Glomerular visceral epithelial cell (primary cell): ENCODE data around the gene MRPL37.
A peak's percentile ranks its signal among the peaks of the same experiment; 100 is the strongest.

ENCODE experiments used
- DNase-seq: peaks from one replicate; pipeline ENCODE4 v3.0.0-alpha.2; 2016; ENCODE audit errors: extremely low spot score

Gene MRPL37

DNA sequence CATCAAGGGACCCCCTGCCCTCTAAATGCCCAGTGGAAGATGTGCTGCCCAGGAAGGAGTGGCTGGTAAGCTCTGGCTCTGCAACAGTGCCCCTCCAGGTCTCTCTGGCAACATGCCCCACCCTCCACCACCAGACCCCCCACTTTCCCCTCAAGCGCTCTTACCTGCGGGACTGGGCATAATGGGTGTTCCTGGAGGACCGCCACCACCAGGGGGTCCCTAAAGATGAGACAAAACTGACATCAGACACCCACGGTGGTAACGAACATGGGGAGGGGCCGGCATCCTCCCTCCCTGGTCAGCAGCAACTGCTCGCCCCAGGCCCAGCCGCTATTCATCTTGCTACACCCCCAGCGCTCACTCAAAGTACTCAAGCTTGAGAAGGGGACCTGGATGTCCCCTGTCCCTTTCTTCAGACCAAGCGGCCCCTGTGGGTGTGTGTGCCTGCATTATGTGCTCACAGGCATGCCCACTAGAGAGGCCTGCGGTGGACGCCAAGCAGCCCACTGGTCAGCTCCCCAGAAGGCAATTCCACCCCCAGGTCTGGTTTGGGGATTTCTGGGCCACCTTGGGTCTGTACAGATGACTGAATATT lies 40.9 kb downstream of the MRPL37 start:
- DNase-seq = no peak

DNA sequence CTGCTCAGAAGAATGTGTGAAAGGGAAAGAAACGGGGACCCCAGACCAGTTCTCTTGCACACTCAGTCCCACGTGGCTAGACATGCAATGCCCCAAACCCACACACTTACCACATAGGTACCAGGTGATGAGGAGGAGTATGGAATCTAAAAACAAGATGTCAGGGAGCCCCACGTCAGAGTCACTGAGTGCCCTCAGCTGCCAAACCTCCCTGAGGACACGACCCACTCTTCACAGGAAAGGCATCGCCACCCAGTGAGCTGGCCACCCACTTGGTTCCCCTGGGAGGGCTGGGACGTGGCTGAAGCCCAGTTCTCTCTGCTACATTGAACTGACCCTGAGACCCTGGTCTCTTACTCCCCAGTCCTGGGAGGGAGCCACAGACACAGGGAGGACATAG lies 41.4 kb downstream of the MRPL37 start:
- no peak for DNase-seq

DNA sequence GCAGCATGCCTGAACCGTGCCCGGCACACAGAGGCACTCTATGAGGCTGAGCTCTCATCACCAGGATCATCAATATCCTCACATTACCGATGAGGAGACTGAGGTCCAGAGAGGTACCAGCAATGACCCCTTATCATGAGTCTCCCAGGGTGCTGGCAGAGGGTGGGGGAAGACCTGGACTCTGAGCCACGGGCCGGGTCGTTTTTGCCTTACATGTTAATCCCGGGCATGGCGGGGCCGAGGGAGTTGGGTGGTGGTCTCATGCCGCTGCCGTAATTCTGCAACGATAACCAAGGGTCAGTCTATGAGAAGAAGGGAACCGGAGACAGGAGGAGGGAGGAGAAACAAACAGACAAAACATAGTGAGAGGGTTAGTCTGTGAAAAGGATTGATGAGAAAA lies 43.1 kb downstream of the MRPL37 start:
- no peak for DNase-seq

DNA sequence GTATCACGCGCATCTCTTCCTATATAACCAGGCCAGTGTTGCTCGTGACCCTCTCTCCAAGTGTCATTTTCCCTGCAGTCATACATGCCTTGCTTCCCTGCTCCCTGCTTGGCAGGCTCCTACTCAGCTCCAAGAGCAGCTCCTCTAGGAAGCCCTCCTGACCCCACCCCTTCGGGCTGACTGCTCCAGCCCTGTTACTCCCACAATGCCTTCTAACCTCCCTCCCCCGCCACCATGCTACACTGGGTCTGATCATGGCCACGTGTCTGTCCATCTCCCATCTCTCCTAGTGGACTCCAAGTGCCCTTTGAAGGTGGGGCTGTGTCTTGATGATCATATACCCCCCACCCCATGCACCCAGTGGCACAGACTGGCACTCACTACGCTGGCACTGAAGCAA lies 44.7 kb downstream of the MRPL37 start:
- no peak for DNase-seq

DNA sequence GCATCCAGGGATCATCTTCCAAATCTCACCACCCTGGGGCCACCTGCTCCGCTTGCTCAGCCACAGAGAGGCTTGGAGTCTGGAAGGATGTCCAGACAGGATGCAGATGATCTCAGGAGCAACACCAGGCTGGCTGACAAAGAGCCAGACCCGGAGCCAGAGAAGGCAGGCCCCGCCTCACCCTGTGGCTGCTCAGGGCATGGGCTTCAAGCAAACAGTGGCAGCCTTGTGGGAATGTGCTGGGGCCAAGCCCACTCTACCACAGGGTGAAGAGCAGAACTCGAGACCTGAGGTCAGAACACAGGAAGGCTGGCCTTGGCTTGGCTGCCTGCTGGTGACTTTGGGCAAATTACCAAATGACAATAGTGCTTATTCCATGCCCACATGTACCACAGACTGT lies 45.5 kb downstream of the MRPL37 start:
- no peak for DNase-seq

DNA sequence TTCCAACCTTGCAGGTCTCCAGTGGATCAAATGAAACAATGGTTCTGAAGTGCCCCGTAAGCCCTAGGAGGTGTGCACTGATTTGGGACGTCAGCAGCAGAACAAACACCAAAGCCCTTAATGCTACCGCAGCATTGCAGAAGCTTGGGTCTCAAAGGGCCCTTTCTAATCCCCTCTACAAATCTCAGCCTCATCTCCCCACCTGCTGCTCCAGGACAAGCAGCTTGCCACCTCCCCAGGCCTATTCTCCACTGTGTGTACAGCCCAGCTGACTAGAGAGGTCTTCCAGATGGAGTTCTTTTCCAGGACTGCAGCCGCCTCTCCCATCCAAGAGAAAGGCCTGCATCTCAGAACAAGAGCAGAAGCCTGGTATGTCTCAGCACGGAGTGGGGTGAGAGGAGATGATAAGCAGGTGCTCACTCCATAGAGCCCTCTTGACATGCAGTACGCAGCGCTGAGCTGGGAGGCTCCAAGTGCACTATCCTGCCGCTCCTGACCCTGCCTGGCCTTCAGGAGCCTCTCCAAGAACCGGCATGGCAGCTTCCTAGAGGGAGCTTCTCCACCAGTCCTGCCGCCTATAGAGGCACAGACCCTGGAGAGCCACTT lies 46.3 kb downstream of the MRPL37 start:
- DNase-seq = no peak

DNA sequence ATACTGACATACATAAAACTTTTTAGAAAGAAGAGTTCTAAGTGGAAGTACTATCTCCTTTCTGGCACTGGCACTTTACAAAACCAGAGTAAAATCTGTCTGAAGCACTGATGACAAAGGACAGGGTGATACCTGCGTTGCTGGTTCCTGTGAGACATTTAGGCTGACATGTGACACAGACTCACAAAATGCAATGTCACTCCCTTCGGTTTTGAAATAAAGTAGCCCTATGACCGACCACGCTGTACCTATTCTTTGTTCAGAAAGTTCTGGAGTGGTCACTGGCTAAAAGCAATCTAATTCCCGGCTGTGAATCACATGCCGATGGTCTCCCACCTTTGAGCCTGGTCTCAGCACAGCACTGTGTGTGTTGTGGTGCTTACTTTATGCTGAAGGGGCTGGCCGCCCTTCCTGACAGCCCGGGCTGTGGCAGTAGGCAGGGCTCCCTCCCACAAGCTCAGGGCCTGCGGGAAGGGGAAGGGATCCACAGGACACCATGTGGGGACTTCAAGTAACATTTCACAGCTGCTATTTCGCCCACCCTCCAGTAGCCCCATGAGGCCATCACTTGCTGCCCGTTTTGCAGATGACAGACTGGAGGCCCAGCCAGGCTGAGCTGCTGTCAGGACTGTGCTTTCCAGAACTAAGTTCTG lies 48.0 kb downstream of the MRPL37 start:
- no peak for DNase-seq

DNA sequence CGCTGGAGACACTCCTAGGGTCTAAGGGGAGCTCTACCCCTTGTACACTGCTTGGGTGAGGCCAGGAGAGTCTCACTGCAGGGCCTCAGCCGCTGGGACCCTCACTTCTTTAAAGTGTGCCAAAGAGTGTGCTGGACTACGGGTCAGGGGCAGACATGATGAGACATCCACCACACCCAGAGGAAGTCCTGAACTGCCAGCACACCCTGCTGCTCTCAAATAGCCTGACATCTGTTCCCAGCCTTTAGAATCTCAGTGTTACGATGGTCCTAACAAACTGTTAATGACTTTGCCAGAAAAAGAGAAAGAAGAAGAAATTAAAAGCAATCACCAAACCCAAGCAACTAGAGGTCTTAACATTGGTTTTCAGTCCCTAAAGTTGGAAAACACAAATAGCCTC lies 49.0 kb downstream of the MRPL37 start:
- DNase-seq = no peak

DNA sequence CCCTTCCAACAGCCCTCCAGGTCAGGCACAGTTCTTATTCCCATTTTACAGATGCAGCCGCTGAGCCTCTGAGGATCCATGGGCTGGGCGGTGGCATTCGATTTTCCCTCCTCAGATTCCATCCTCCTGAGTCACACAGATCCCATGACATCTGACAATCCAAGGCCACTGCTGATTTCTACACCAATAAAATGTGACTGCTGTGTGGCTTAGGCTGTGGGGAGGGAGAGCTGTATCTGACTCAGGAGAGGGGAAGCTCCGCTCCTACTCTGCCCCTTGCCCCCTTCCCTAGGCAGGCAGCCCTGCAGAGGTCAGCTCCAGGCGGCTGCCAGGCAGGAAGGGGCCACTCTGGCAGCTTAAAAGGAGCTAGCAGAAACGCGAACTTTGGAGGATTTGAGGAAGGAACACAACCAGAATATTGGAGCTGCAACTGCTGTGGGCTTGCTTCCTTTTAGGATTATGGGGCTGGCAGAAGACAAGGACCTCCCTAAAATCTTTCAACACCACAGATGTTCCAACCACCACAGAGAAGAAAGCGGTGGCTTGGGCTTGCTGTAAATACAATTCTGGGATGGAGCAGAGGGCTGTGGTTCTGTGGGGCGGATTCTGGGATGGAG lies 50.0 kb downstream of the MRPL37 start:
- DNase-seq = peak; percentile 49

DNA sequence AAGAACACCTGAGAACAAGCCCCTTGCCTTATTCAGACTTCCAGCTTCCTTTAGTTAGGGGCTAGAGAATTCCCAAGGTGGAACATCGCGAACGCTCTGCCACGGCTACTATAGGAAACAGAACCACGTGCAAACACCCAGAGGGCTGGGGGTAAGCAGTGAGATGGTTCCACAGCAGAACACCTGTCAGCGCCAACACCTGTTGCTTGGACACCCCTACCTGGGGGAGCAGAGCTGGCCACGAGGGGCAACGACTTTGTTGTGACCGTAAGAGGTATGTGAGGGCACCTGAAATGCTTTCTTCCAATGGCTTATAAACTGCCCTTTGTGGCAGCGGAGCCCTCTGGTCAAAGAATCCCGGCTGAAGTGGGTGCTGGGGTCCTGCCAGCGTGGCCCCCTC lies 50.7 kb downstream of the MRPL37 start:
- DNase-seq = no peak

DNA sequence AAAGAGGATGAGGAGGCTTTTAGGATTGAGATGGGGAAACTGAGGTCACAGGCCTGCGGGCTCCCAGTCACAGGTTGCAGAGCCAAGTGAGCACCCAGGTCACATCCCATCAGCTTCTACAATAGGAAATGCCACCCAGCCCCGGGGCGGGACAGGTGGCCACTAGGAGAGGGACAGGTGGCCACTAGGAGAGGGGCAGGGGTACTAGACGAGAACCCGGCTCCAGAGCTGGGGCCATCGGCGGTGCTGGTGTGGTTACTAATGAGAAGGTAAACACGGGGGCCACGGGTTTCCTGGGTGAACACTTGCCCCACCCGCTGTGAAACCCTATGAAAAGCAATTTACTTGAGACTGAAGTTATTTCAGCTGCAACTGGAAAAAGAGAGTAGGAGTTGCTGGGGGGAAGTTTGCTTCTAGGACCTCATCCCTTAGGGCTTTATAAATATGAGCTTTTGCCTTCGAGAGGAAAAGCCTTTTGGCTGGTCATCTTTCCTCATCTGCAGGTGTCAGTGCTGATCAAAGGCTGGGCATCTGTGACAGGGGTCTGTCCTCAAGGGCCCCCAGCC lies 52.5 kb downstream of the MRPL37 start:
- DNase-seq = no peak

DNA sequence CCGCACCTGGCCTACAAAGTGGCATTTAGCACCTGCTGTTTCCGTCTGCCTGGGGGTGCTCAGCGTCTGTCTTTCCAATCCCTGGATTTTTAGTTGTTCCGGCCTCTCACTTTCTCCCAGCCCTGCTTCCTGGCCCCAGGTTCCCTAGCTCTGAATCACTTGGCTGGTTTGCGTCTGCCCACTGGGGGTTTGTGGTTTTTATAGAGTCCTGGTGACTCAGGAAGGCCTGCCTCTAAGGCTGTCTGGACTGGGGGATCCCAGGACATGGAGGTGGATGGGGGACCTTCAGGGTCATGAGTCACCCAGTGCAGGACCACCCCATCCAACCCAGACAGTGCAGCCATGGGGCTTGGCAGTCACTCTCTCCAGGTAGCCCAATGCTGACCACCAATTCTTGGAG lies 53.5 kb downstream of the MRPL37 start:
- peak; percentile 93 for DNase-seq

DNA sequence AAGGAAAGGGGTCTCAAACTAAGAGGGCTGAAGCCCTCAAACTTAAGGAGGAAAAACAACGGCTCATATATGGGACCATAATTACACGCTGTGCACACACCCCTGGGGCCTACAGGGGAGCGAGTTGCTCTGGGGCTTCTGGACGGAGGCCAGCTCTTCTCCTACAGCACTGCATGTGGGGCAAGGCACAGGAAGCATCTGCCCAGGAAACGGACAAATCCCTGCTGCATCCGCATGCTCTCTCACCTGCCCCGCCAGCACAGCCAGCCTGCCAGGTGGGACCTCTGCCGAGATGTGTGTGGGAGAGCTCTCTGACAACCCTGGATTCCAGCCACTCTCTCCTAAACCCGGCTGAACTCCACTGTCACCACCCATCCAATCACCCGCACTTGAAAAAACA lies 54.1 kb downstream of the MRPL37 start:
- peak; percentile 85 for DNase-seq

DNA sequence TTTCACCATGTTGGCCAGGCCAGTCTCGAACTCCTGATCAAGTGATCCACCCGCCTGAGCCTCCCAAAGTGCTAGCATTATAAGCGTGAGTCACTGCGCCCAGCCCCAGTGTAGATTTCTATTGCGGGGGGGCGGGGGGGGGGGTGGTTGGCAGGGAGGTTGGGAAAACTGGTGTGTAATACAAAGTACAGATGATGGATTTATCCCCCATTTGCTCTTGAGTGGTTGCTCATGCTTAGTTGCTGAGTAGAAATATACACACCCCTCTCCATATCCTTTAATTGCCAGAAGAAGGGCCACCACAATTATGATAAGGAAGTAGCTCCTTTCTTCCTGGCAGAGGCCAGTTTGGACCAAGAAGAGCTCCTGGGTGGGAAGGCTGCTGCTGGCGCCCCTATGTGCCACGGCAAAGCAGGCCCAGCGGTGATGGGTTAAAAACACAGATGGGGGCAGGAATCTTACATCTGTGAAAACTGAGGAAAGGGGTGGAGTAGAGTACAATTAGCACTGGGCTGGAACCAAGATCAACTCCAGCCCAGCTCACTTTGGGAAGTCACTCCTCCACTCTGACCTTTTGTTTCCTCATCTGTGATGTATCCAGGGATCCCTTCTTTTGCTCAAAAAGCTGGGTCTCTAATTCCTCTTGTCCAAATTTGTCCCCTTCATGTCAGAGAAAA lies 55.2 kb downstream of the MRPL37 start:
- no peak for DNase-seq

DNA sequence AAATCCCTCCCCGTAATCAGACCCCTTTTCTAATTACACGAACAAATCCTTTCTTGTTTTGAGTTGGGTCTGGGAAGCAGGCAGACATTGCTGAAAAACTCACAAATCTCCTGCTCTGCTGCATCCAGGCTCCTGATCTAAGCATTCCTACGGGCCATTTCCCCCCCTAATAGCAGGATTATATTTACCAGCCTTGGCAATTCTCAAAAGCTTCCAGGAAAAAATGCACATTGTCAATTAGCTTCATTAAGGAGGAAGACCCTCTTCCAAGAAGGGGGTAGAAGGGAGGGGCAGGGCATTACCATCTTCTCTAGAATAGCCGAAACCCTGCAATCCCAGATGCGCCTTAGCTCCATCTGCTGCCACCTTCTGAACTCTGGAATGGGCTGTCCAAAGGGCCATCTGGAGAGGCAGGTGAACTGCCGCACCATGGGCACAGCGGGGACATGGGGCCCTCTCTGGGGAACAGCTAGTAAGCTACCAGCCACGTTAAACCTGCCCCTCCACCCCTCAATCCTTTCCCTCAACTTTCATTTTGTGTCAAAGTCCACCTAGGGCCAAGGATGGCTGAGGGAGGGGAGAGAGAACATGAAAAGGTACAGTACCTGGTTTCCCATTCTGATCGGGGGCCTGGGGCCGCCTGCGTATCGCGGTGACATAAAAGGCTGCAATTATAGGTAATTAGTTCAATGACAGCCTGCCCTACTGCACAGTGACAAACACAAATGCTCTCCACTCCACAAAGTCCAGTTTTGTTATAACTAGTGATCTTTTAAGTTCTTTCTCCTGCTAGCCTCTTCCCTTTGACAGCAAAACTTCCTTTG lies 56.8 kb downstream of the MRPL37 start:
- no peak for DNase-seq

DNA sequence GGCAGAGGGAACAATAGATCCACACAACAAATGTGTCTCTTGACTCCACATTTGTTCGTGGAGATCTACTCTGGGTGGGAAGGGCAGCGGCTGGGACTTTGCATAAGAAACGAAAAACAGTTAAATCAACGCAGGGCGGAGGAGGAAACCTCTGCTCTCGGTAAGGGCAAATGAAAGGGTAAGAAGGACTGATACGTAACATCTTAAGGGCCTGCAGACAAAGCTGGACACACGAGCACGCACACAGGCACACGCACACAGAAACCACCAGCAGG lies 57.3 kb downstream of the MRPL37 start:
- DNase-seq = no peak

DNA sequence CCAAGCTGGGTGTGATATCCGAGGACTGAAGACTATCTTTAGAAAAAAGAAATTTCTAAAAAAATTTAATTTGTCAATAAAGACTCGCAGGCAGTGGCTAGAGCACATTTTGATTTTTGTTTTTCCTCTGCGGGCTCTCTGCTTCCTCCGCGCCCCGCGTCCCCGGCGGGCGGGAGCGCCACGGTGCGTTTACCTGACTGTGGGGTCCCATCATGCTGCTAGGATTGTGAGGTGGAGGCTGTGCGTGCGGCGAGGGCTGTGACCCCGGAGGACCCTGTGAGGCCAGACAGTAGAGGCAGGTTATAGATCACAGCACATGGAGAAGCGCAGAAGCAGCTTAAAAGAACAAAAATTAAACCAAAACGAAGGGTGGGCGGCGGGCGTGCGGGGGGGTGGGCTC lies 57.9 kb downstream of the MRPL37 start:
- no peak for DNase-seq

DNA sequence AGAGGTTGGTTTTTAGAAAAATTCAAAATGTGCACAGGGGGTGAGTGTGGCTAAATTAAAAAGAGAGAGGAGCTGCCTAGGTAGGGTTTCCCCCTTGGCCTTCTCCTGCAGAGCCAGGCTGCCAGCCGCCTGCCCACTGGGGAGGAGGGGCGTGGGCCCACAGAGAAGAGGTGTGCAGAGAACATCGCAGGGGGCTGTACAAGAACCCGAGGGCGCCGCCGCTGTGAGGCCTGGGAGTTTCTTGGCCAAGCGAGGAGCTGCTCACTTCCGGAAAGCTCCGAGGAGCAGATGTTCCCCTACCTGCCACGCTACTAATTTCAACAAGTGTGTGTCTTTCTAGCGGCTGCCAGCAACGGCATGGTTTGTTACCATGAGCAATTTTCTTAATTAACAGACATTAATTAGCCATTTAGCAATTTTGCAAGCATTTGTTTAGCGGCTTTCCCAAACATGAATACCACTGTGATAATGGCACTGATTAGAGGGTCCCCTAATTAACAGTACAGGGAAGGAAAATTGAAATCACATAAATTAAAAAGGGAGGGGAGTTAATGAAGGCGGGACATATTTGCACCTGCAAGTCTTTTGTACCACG lies 59.7 kb downstream of the MRPL37 start:
- no peak for DNase-seq

DNA sequence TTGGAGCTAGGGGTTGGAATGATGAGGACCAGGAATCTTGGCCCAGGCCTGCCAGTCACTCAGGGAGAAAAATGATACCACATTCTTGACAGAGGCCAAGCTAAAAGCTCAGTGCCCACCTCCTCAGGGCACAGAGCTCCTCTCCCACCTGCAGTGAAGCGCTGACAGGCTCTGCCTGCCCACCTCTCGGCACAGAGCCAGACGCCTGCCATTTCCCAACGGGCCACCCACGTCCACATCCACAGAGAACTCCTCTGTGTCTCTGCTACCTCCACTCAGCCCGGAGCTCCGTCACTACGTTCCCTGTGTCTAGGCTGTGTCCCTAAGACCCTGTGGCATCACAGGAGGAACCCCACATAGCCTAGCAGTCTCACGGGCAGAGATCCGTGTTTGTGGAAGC lies 60.8 kb downstream of the MRPL37 start:
- DNase-seq = no peak

DNA sequence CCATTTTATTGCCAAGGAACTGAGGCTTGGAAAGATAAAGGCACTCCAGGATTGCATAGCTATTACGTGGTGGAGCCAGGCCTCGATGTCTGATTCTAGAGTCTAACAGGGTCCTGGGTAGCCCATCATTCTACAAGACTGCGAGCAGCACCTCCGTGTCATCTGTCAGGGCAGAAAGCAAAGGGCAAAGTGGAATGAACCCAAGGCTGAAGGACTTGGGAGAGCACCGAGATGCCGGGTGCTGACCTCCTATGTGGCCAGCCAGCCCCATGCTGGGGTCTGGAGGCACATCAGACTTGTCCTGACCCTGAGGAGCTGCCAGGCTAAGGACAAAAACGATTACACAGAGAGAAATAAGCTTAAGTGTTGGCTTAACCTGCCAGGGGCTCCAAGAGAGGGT lies 62.3 kb downstream of the MRPL37 start:
- DNase-seq = no peak

DNA sequence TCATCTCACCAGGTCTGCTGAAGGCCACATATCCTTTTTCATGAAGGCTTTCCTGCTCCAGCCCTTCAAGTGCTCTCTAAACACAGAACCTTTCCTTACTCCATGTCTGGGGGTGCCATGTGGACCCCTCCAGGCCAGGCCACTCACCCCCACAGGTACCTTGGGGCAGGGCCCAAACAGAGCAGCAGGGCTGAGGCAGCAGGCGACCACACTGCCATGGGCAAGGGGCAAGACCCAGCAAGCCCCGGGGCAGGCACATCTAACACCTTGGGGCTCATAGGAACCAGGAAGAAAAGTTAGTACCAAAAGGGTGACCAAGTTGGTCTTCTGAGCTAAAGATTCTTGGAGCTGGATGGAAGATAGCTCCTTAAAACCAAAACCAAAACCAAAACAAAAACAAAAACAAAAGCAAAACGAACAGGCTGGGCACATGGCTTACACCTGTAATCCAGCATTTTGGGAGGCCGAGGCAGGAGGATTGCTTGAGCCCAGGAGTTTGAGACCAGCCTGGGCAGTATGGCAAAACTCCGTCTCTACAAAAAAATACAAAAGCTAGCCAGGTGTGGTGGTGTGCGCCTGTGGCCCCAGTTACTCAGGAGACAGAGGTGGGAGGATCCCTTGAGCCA lies 63.7 kb downstream of the MRPL37 start:
- DNase-seq = no peak
